ENCODE measurements around the gene RSRC1.
A peak's percentile ranks its signal among the peaks of the same experiment; 100 is the strongest.

Gene RSRC1

GRCh38 chr3:158430448-158430847 is 320.6 kb downstream of the RSRC1 start:
- Histone ChIP-seq H3K27ac (no peak overlapping the region), H2AFZ (no peak overlapping the region), H3K36me3 (ENCODE audit: control insufficient read depth, insufficient read depth, low read length) (no peaks in the 10 kb centered on the region), H3K4me1 (no peaks in the 10 kb centered on the region), H3K27me3 (ENCODE audit: control insufficient read depth, insufficient read depth, low read length) (no peaks in the 10 kb centered on the region), H3K9ac (no peak overlapping the region), H3K4me2 (ENCODE audit: low read length) (no peak overlapping the region), H3K4me3 (ENCODE audit: low read depth, low read length) (no peak overlapping the region), H3K9me3 (ENCODE audit: control insufficient read depth, low read length) (no peaks in the 10 kb centered on the region), H3K79me2 (no peaks in the 10 kb centered on the region)
- no peak for TF ChIP-seq CTCF (IDR thresholded peaks at IDR 0.05)

- TF ChIP-seq CTCF (IDR thresholded peaks at IDR 0.05): no peak
- Histone ChIP-seq H3K27ac (no peak overlapping the region), H3K27me3 (ENCODE audit: control insufficient read depth, insufficient read depth, low read length) (no peaks in the 10 kb centered on the region), H3K4me3 (ENCODE audit: low read depth, low read length) (no peak overlapping the region), H3K9ac (no peak overlapping the region), H3K79me2 (no peaks in the 10 kb centered on the region), H3K9me3 (ENCODE audit: control insufficient read depth, low read length) (no peaks in the 10 kb centered on the region), H2AFZ (no peak overlapping the region), H3K4me1 (no peaks in the 10 kb centered on the region), H3K4me2 (ENCODE audit: low read length) (no peak overlapping the region), H3K36me3 (ENCODE audit: control insufficient read depth, insufficient read depth, low read length) (no peaks in the 10 kb centered on the region)
These were observed 321.1 kb downstream of the RSRC1 start for GRCh38 chr3:158430968-158431367.

- Histone ChIP-seq H3K9ac (no peak overlapping the region), H3K4me2 (ENCODE audit: low read length) (no peak overlapping the region), H3K36me3 (ENCODE audit: control insufficient read depth, insufficient read depth, low read length) (no peaks in the 10 kb centered on the region), H3K27me3 (ENCODE audit: control insufficient read depth, insufficient read depth, low read length) (no peaks in the 10 kb centered on the region), H3K79me2 (no peaks in the 10 kb centered on the region), H3K9me3 (ENCODE audit: control insufficient read depth, low read length) (no peaks in the 10 kb centered on the region), H3K4me3 (ENCODE audit: low read depth, low read length) (no peak overlapping the region), H2AFZ (no peak overlapping the region), H3K4me1 (no peaks in the 10 kb centered on the region), H3K27ac (no peak overlapping the region)
- no peak for TF ChIP-seq CTCF (IDR thresholded peaks at IDR 0.05)
These were observed 321.9 kb downstream of the RSRC1 start for GRCh38 chr3:158431829-158432228.

GRCh38 chr3:158434412-158435038 is 324.6 kb downstream of the RSRC1 start:
- H3K4me3 ChIP-seq (ENCODE audit: low read depth, low read length): no peak overlapping the region
- H3K9ac ChIP-seq: no peak overlapping the region
- no peak overlapping the region for H3K27ac ChIP-seq
- TF ChIP-seq CTCF (IDR thresholded peaks at IDR 0.05): peak; percentile 66
- no peak overlapping the region for H3K4me2 ChIP-seq (ENCODE audit: low read length)
- H2AFZ ChIP-seq: no peak overlapping the region
- H3K79me2 ChIP-seq: no peaks in the 10 kb centered on the region
- no peaks in the 10 kb centered on the region for H3K4me1 ChIP-seq
- no peaks in the 10 kb centered on the region for H3K36me3 ChIP-seq (ENCODE audit: control insufficient read depth, insufficient read depth, low read length)
- H3K27me3 ChIP-seq (ENCODE audit: control insufficient read depth, insufficient read depth, low read length): no peaks in the 10 kb centered on the region
- no peaks in the 10 kb centered on the region for H3K9me3 ChIP-seq (ENCODE audit: control insufficient read depth, low read length)

GRCh38 chr3:158443632-158444031 is 333.7 kb downstream of the RSRC1 start:
- H3K27ac ChIP-seq: no peak overlapping the region
- no peak overlapping the region for H3K9ac ChIP-seq
- H2AFZ ChIP-seq: no peak overlapping the region
- no peaks in the 10 kb centered on the region for H3K4me1 ChIP-seq
- H3K9me3 ChIP-seq (ENCODE audit: control insufficient read depth, low read length): no peaks in the 10 kb centered on the region
- no peaks in the 10 kb centered on the region for H3K79me2 ChIP-seq
- no peak overlapping the region for H3K4me3 ChIP-seq (ENCODE audit: low read depth, low read length)
- H3K27me3 ChIP-seq (ENCODE audit: control insufficient read depth, insufficient read depth, low read length): no peaks in the 10 kb centered on the region
- no peak for TF ChIP-seq CTCF (IDR thresholded peaks at IDR 0.05)
- no peak overlapping the region for H3K4me2 ChIP-seq (ENCODE audit: low read length)
- no peaks in the 10 kb centered on the region for H3K36me3 ChIP-seq (ENCODE audit: control insufficient read depth, insufficient read depth, low read length)

All from parathyroid adenoma (tissue), 2 donors.